COLO668 (cell line): ENCODE results near the gene BCL2L1.

Experiments used
- DNase-seq: peaks from one replicate; lab custom pipeline; 2025; ENCODE audit not compliant: unreplicated experiment; lab: John Stamatoyannopoulos, UW

Gene BCL2L1

GRCh38 chr20:31615416-31615815, 107.3 kb downstream of the BCL2L1 start:
- no peak for DNase-seq
